Keratinocyte (primary cell): Measurements from ENCODE around the gene TNIP2.

ENCODE experiments used
- EZH2 ChIP-seq: IDR thresholded peaks from one replicate; pipeline ENCODE4 v1.6.1; 2012; ENCODE audit warnings: inconsistent platforms, mild to moderate bottlenecking, low read length, moderate library complexity
- TF ChIP-seq, protein P1 (sequence below), 3 experiments: IDR thresholded peaks in 1 of 3; conservative IDR thresholded peaks in 1 of 3; optimal IDR thresholded peaks in 1 of 3; 2 replicates in 2 of 3; 3 replicates in 1 of 3; pipeline versions ENCODE3 to v1.5.1; 2011; ENCODE audit warnings: low read length in 3 of 3, mild to moderate bottlenecking in 3 of 3, moderate library complexity in 2 of 3, control low read depth in 1 of 3, inconsistent platforms in 1 of 3; ENCODE audit not compliant: insufficient read depth in 2 of 3; ENCODE audit errors: extremely low read depth in 1 of 3

DNA sequence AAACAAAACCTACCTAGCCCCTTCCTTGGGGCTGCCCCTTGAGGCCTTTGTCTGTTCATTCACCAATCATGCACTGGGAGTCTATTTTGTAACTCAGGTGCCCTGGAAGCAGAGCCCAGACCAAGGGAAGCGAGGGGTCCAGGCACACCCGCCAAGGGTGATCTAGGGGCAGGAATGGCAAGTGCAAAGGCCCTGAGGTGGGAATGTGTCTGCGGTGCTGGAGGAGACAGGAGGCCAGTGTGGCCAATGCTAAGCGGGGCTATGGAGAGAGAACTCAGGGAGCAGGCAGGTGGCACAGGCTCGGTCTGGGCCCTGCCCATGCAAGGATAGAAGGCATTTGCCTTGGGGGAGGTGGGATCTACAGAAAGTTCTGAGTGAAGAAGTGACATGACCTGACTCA, 33.2 kb upstream of the TNIP2 start:
- TF ChIP-seq, protein P1, sequence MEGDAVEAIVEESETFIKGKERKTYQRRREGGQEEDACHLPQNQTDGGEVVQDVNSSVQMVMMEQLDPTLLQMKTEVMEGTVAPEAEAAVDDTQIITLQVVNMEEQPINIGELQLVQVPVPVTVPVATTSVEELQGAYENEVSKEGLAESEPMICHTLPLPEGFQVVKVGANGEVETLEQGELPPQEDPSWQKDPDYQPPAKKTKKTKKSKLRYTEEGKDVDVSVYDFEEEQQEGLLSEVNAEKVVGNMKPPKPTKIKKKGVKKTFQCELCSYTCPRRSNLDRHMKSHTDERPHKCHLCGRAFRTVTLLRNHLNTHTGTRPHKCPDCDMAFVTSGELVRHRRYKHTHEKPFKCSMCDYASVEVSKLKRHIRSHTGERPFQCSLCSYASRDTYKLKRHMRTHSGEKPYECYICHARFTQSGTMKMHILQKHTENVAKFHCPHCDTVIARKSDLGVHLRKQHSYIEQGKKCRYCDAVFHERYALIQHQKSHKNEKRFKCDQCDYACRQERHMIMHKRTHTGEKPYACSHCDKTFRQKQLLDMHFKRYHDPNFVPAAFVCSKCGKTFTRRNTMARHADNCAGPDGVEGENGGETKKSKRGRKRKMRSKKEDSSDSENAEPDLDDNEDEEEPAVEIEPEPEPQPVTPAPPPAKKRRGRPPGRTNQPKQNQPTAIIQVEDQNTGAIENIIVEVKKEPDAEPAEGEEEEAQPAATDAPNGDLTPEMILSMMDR (optimal IDR thresholded peaks at IDR 0.05 in 1 of 3, IDR thresholded peaks at IDR 0.05 in 1 of 3, conservative IDR thresholded peaks at IDR 0.05 in 1 of 3; ENCODE audit: extremely low read depth in 1 of 3, insufficient read depth in 2 of 3, low read length in 3 of 3): no peak
- no peak for TF ChIP-seq EZH2
